SU-DHL-6 (cell line): Measurements from ENCODE around the gene EVC.

Experiments used
- H2AFZ ChIP-seq: fragments of 200-600 bp; sonication (generic); 2 replicates; pipeline ENCODE4 v1.6.1; 2014; ENCODE audit warnings: low read depth, mild to moderate bottlenecking, moderate library complexity, mixed read lengths, antibody characterized with exemption, low read length; ENCODE audit not compliant: severe bottlenecking
- H3F3A ChIP-seq: fragments of 200-600 bp; shearing (Covaris generic); 2 replicates; pipeline ENCODE4 v1.6.0; 2016; ENCODE audit warnings: antibody characterized with exemption, mild to moderate bottlenecking; ENCODE audit not compliant: insufficient read depth
- H3K27ac ChIP-seq: fragments of 200-600 bp; sonication (generic); 2 replicates; pipeline ENCODE4 v1.5.1; 2016; ENCODE audit warnings: low read depth, mild to moderate bottlenecking, low read length, moderate library complexity, mixed read lengths
- H3K27me3 ChIP-seq: fragments of 200-600 bp; sonication (generic), shearing (Covaris generic); 2 replicates; pipeline ENCODE4 v1.6.0; 2014; ENCODE audit warnings: mild to moderate bottlenecking, low read length
- H3K36me3 ChIP-seq: fragments of 200-600 bp; sonication (generic); 2 replicates; pipeline ENCODE4 v1.6.1; 2014; ENCODE audit warnings: mild to moderate bottlenecking, low read length, mixed read lengths
- H3K4me2 ChIP-seq: fragments of 300-600, 200-600 bp; shearing (Covaris generic), sonication (generic); 2 replicates; pipeline ENCODE4 v1.6.0; 2014; ENCODE audit warnings: low read length, low read depth, mild to moderate bottlenecking; ENCODE audit not compliant: poor library complexity, severe bottlenecking
- H3K4me3 ChIP-seq: fragments of 200-600 bp; sonication (generic); 2 replicates; pipeline ENCODE4 v1.5.1; 2014; ENCODE audit warnings: antibody characterized with exemption, low read length, mild to moderate bottlenecking, mixed read lengths; ENCODE audit not compliant: insufficient read depth, poor library complexity, severe bottlenecking
- H3K79me2 ChIP-seq: fragments of 200-600 bp; sonication (generic); 2 replicates; pipeline ENCODE4 v1.6.1; 2014; ENCODE audit warnings: mild to moderate bottlenecking, low read length, moderate library complexity; ENCODE audit not compliant: insufficient read depth
- H3K9ac ChIP-seq: fragments of 200-600 bp; sonication (generic); 2 replicates; pipeline ENCODE4 v1.7.0; 2014; ENCODE audit warnings: mild to moderate bottlenecking, low read length
- H3K9me2 ChIP-seq: fragments of 200-600 bp; sonication (generic); replicated peaks from 2 replicates; pipeline ENCODE4 v1.6.1; 2014; ENCODE audit warnings: low read length; ENCODE audit not compliant: insufficient read depth
- H3K9me3 ChIP-seq: fragments of 200-600 bp; sonication (generic); 2 replicates; pipeline ENCODE4 v1.6.1; 2014; ENCODE audit warnings: low read length, mixed read lengths; ENCODE audit not compliant: insufficient read depth
- H4K20me1 ChIP-seq: fragments of 200-600 bp; sonication (generic); 2 replicates; pipeline ENCODE4 v1.6.1; 2014; ENCODE audit warnings: low read depth, mild to moderate bottlenecking, antibody characterized with exemption, low read length, moderate library complexity, mixed read lengths
- EZH2phosphoT487 ChIP-seq: fragments of 200-600 bp; sonication (generic), shearing (Covaris generic); conservative IDR thresholded peaks from 2 replicates; pipeline ENCODE4 v1.6.1; 2018; ENCODE audit warnings: mild to moderate bottlenecking, antibody characterized with exemption, low read length, moderate library complexity, mixed read lengths
- TF ChIP-seq, protein P1 (sequence below): fragments of 200-600 bp; sonication (generic); IDR thresholded peaks from one replicate; pipeline ENCODE4 v1.5.1; 2017; ENCODE audit warnings: antibody characterized with exemption, mild to moderate bottlenecking, low read length, moderate library complexity; ENCODE audit not compliant: insufficient read depth, poor library complexity, severe bottlenecking

Gene EVC

DNA sequence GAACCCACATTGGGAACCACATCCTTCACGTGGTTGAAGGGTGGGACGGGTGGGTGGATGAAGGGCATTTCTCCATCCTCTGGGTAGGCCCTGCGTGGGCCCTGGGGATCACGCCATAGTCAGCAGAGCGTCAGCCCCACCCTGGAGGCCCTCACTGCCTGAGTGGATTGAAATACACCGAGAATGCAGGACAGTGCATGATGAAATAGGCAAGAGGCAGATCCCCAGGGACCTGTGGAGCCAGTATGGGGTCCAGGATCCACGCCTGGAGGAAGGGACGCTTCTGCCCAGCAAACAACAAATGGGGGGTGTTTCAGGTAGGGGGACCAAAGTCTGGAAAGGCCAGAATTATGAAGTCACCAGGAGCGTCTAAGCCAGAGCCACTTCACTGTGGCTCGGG, 19.4 kb downstream of the EVC start:
- Histone ChIP-seq H3K9me3 (no peaks in the 10 kb centered on the region), H3K36me3 (no peaks in the 10 kb centered on the region)

DNA sequence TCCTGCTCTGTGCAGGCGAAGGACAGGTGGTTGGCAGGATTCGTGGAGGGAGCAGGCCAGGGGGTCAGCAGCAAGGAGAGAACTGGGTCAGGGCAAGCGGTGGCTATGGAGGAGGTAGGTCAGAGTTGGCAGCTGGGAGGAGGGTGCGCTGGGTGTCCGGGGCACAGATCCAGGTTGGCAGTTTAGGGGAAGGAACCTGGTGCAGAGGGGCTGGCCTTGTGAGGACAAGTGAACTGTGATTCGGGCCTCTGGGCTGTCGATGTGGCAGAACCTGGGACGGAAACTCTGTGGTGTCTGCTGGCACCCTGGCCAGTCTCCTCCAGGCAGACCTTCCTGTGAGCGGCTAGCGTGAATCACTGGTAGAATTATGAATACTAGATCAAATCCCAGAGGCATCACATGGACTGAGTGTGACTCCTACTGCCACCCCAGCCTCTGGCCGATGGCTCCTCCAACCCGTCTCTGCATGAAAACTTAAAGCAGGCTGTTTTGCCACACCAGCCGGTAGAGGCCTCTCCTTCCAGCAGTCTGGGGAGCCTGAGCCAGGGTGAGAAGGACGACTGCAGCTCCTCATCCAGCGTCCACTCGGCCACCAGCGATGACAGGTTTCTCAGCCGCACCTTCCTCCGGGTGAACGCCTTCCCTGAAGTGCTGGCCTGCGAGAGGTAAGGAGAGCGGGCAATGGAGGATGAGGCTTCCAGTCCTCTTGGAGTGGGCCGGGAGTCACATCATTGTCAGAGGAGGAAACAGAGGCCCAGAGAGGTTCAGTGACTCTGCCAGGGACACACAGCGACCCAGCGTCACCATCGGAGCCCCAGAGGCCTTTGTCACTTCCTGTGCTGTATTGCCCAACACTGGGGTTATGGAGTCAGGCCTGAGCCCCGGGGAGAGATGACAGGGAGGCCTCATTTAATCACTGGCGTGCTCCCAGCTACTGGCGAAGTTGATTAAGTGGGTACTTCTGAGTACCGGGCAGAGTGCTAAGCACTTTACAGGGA, 20.3 kb downstream of the EVC start:
- no peaks in the 10 kb centered on the region for H3K27me3 ChIP-seq
- H2AFZ ChIP-seq, result no peak overlapping the region
- no peaks in the 10 kb centered on the region for H3K79me2 ChIP-seq
- no peak for TF ChIP-seq EZH2phosphoT487
- TF ChIP-seq, protein P1, sequence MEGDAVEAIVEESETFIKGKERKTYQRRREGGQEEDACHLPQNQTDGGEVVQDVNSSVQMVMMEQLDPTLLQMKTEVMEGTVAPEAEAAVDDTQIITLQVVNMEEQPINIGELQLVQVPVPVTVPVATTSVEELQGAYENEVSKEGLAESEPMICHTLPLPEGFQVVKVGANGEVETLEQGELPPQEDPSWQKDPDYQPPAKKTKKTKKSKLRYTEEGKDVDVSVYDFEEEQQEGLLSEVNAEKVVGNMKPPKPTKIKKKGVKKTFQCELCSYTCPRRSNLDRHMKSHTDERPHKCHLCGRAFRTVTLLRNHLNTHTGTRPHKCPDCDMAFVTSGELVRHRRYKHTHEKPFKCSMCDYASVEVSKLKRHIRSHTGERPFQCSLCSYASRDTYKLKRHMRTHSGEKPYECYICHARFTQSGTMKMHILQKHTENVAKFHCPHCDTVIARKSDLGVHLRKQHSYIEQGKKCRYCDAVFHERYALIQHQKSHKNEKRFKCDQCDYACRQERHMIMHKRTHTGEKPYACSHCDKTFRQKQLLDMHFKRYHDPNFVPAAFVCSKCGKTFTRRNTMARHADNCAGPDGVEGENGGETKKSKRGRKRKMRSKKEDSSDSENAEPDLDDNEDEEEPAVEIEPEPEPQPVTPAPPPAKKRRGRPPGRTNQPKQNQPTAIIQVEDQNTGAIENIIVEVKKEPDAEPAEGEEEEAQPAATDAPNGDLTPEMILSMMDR, result no peak
- H3K9me2 ChIP-seq, result no peaks in the 10 kb centered on the region
- H3K9me3 ChIP-seq, result no peaks in the 10 kb centered on the region
- no peak overlapping the region for H3K4me3 ChIP-seq
- H3F3A ChIP-seq, result no peaks in the 10 kb centered on the region
- no peak overlapping the region for H3K9ac ChIP-seq
- H3K27ac ChIP-seq, result no peak overlapping the region
- no peaks in the 10 kb centered on the region for H3K36me3 ChIP-seq
- no peak overlapping the region for H3K4me2 ChIP-seq
- no peaks in the 10 kb centered on the region for H4K20me1 ChIP-seq

More for the DNA sequence above, 19.4 kb downstream of the EVC start:
- H3K4me3 ChIP-seq, result no peak overlapping the region
- H3K4me2 ChIP-seq, result no peak overlapping the region
- H3K27ac ChIP-seq, result no peak overlapping the region
- H2AFZ ChIP-seq, result no peak overlapping the region
- H3K27me3 ChIP-seq, result no peaks in the 10 kb centered on the region
- no peaks in the 10 kb centered on the region for H3K79me2 ChIP-seq
- H4K20me1 ChIP-seq, result no peaks in the 10 kb centered on the region
- H3K9ac ChIP-seq, result no peak overlapping the region
- H3F3A ChIP-seq, result no peaks in the 10 kb centered on the region
- no peak for TF ChIP-seq EZH2phosphoT487
- TF ChIP-seq, protein P1, result no peak
- H3K9me2 ChIP-seq, result no peaks in the 10 kb centered on the region

DNA sequence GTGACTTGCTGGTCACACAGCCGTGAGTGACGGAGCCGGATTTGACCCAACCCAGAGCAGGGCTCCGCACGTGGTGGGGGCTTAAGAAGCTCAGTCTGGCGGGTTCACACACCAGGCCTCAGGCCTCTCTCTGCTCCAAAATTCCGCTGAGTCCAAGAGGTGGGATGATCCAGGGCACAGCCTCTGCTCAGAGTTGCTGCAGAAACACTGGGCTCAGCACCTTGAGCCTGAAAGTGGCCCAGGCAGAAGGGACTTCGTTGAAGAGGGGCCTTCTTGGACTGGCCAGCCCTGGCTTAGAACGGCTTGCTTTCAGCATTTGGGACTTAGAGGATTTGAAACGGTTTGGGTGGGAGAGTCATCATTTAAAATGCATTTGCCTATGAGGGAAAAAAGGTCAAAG, 21.2 kb downstream of the EVC start:
- Histone ChIP-seq H3K79me2 (no peaks in the 10 kb centered on the region), H3K4me2 (no peak overlapping the region), H3K4me3 (no peak overlapping the region), H3K9me2 (no peaks in the 10 kb centered on the region), H3K9ac (no peak overlapping the region), H4K20me1 (no peaks in the 10 kb centered on the region), H3K27me3 (no peaks in the 10 kb centered on the region), H3K9me3 (no peaks in the 10 kb centered on the region), H3K36me3 (no peaks in the 10 kb centered on the region), H2AFZ (no peak overlapping the region), H3F3A (no peaks in the 10 kb centered on the region), H3K27ac (no peak overlapping the region)
- TF ChIP-seq, protein P1, result no peak
- TF ChIP-seq EZH2phosphoT487, result no peak
